Fibroblast of skin of right biceps (primary cell): ENCODE data around the gene BARX1.
"Not testable (repeated sequence)": the region's sequence is repeated elsewhere in the genome, so short reads cannot be mapped to it uniquely, and the experiment has no call there.

Experiments
- DNase-seq: peaks from one replicate; pipeline ENCODE4 v3.0.0-alpha.2; 2013

The BARX1 gene

DNA sequence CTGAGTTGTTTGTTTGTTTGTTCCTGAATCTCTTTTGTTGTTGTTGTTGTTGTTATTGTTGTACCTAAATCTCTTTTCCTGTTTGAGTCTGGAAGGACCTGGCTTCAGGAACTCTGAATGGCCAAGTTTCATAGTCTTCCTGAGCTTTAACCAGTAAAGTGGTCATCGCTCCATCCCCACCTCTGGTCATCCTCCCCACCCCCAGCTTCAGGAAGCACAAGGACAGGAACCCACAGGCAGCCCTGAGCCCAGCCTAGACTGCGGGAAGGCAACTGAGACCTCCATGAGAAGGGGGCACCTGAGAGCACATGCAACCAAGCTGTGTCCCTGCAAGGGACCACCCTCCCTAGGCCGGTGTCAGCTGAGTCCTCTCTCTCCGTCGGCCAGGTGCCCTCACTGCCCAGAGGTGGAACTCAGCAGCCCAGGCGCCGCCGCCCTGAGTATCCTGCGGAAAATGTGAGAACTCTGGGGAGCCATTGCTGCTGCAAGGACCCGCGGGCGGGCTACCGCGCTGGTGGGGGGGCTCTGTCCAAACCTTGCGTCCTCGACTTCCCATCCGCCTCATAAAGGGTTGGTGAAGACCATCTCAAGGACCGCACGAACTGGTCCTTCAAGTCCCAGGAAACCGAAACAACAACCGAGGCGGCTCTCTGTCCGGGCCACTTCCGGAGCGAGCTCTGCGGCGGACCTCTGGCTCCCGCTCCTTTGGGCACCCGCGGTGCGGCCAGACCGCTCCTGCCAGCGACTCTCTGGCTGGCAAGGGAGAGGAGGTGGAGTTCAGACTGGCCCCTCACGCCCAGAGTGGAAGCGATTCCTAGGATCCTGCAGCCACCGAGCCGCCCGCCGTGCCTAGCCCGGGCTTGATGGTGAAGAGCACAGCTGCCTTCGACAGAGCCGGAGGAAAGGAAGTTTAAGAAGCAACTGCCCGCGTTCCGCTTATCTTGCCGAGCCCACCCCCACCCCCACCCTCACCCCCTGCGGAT is 4.2 kb downstream of the BARX1 start:
- no peak for DNase-seq

DNA sequence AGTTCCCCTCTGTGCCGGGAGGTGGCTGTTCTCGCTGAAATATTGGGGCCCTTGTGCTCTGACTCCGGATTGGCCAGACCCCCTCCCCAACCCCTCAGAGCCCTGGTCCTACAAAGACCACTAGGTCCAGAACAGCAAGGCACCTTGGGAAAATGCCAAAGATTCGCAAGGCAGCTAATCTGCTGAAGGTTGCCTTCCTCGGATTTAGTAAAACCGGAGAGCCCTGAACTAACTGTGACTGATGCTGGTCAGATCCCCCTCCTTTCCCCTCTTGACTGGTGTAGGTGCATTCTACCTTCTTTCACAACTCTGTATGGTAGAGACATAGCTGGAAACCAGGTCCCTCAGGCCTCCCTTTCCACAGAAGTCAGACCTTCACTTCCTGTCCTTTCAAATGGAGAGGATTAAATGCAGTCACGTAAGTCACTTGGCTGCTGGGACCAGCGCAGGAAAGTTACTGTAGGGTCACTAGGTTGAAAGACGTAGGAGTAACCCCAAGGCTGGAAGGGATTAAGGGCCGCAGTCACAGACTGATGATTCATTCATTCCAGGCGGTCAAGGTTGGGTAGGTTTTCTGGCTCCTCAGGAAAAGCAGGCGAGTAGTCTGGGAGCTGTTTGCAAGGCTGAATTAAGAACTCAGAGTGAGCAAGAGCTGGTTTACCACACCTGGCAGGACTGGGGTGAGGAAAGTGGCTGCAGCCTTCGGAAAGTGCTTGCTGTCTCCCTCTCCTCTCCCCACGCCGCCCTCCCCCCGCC is 5.3 kb downstream of the BARX1 start:
- DNase-seq: no peak

DNA sequence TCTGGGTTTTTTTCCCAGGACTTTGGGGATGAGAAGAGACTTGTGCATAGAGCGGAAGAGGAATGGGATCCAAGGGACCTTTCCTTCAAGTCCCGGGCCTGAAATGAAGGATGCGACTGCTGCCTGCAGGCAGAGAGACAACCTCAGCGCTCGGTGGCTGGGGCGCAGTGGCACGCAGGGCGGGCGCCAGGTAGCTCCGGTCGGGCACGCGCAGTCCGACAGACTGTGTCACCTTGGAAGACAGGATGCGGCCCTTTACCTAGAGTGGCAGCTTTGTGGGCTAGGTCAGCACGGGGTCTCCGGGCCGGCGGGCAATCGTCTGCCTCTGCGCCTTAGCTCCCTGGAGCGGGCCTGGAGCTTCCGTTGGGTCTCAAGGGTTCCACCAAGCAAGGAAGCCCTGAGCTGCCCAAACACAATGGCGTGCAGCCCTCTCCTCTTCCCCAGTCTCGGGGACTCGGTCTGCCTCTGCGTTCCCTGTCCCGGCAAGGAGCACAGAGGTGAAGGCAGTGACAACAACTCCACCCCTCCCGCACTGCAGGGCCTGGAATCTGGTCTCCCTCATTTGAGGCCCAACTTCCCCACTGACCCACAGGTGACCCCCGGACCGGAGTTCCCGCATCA is 6.0 kb downstream of the BARX1 start:
- no peak for DNase-seq

DNA sequence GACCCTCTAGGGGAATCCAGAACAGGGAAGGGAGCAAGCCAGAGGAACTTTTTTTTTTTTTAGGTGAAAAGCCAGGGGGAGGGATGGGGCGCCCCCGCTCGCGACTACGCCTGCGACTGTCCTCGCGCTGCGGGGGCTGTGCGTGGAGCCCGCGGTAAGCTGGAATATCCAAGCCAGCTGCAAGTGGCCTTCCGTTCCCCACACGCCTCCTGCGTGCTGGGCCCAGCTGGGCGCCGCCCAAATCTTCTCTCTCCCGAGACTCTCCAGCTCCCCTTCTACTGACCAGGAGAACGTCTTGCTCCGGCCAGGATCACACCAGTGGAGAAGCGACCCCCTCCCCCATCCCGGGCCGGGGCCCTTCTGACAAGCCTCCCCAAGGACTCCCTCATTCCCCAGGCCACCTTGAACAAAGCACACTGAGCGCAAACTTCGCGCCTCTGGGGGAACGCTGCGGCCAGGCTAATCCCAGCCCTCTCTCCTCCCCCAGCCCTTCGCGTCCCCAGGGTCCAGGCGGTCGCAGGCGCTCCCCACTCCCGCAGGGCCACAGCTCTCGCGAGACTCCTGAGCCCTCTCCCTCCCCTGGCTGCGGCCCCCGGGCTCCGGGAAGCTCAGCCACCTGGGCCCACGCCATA is 6.6 kb downstream of the BARX1 start:
- no peak for DNase-seq

DNA sequence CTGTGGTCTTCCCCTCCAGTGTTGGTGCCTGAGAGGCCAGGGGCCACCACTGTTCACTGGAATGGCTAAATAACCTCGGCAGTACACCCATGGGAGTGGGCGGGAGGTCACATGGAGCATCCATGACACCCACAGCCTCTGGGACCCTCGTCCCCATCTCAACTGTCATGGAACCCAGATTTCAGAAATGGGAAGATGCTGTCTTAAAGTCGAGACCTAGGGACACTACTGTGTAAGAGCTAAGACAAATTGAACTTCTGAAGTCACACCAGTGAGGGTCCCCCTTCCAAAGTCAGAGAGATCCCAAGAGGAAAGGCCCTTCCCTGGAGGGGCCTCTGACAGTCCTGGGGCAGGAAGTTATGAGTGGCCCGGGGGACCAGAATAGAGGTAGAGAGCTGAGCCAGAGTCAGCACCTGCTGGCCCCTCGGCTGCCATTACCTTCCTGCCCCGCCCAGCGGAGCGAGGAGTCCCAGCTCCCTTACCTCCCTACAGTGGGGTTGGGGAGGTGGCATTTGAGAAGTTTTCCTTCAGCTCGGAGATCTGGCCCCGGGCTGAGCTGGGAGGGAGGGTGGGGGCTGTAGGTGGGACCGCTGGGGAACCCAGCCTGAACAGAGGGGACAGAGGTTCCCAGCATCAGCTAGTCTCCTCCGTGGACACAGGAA is 7.6 kb downstream of the BARX1 start:
- DNase-seq: no peak

DNA sequence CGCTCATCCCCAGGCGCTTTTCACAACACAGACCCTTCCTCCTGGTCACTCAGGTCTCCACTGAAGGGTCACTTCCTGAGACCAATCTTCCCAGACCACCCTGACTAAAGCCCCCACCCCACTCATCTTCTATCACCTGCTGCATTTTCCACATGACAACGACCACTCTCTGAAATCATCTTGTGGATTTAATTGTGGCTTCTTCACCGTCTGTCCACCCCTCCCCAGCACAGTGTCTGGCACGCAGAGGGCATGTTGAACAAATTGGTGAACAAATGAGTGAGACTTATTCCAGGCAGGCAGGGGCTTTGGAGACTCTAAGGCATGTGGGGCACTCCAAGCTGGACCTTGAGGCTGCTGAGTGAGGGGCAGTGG is 8.8 kb downstream of the BARX1 start:
- DNase-seq: no peak

DNA sequence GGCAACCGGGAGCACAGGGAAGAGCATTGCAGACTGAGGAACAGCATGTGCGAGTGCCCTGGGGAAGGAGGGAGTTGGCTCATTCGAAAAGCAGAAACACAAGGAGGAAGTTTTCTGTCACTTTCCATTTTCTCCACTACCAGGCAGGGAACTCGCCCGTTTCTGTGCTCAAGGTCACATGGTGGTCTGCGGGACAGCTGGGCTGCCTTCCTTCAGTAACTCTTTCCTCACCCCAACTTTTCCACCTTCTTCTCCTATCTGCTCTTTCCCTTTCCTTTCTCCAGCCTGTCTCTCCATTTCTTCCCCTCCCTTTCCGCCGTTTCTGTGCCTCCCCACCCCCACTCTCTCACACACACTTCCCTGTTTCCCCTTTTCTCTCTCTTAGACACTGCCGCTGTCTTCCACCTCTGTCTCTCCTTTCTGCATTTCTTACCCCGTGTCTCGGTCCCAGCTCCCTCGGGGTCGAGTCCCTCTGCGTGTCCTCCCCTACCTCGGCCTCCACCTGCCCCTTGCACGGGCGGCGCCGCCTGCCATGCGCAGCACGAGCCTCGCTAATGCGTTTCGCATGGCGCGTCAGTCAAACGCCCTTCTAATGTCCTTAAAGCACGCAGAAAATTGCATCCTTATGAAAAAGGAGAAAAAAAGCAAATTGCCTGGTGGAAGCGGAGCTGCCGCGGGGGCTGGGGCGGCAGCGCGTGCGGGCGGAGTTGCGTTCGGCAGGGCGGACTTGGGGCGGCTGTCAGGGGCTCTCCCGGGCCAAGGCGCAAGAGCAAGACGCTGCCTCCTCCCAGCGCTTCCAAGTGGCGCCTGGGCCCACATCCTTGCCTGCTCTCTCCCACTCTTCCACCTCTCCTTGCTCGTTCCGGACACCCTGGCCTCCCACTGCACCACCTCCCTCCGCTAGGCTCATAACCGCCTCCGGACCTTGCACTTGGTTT is 9.5 kb downstream of the BARX1 start:
- no peak for DNase-seq

DNA sequence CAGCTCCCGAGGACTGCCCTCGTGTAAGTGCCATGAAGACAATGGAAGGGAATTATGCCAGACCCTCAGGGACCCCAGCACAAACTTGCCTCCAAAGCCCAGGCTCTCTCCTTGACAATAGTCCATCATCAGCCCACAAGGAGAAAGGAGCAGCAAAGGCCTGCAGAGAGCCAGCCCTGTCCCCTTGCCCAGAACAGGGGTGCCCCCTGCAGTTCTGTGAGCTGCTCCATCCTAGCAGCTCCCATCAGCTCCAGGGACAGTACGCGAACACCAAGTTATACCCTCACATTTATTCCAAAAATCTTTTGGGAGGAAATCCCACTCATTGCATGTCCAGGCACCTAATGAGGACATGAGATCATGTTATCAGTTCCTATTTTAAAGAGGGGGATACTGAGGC is 11.1 kb downstream of the BARX1 start:
- no peak for DNase-seq

DNA sequence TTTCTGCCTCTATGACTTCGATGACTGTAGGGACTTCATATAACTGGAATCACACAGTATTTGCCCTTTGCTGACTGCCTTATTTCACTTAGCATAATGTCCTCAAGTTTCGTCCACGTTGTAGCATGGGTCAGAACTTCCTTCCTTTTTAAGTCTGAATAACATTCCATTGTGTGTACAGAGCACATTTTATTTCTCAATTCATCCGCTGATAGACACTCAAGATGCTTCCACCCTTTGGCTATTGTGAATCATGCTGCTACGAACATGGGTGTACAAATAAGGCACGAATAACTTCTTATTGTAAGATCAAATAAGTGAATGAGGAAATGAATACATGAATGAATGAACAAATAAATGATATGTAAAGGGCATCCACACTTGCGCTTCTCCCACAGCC is 13.0 kb downstream of the BARX1 start:
- no peak for DNase-seq

DNA sequence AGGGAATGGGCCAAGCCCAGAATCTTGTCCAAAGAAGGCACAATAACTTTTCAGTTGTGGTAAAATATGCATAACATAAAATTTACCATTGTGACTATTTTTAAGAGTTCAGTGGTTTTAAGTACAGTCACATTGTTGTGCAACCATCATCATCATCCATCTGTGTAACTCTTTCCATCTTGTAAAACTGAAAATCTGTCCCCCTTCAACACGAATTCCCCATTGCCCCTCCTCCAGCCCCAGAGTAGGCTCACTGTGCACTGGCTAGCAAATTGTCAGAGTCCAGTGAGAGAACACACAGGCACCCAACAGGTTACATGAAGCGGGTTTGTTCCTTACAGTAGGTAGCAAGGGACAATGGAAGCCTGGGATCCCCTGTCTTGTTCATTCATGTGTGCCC is 13.7 kb downstream of the BARX1 start:
- DNase-seq: no peak

DNA sequence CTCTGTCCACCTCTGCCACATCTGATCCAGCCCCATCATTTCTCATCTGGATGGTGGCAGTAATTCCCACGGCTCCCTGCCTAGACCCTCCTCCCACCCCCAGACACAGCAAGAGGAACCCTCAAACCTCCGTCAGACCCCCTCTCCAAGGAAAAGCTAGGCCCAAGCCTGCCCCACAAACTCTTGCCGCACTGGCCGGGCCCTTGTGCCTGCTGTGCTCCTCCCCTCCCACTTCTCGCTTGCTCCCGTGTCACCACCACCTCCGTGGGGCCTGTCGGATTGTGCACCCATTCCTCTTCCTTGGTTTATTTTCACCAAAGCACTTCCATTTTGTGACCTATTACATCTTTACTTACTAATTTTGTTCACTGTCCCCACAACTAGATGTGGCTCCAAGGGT is 14.2 kb downstream of the BARX1 start:
- no peak for DNase-seq

DNA sequence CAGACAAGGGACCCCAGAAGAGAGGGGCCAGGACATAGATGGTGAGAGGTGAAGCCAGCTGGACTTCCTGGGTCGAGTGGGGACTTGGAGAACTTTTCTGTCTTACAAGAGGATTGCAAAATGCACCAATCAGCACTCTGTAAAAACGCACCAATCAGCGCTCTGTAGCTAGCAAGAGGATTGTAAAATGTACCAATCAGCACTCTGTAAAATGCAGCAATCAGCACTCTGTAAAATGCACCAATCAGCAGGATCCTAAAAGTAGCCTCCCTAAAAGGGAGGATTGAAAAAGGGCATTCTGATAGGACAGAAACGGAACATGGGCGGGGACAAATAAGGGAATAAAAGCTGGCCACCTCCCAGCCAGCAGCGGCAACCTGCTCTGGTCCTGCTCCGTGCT is 15.6 kb downstream of the BARX1 start:
- not testable (repeated sequence) for DNase-seq

DNA sequence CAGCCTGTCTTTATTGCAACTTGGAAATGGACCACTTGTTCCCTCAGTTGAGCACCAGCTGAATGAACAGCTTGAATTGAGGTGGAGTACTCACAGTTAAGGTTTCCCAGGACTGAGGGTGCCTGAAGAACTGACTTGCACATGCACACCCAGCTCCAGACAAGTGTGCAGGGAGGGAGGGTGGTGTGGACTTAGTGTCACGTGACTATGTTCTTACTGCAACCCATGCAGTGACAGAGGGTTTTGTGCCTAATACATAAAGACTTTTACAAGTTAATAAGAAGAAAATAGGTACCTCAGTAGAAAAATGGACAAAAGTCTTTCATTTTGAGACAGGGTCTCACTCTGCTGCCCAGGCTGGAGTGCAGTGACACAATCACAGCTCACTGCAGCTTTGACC is 18.0 kb downstream of the BARX1 start:
- DNase-seq: no peak

DNA sequence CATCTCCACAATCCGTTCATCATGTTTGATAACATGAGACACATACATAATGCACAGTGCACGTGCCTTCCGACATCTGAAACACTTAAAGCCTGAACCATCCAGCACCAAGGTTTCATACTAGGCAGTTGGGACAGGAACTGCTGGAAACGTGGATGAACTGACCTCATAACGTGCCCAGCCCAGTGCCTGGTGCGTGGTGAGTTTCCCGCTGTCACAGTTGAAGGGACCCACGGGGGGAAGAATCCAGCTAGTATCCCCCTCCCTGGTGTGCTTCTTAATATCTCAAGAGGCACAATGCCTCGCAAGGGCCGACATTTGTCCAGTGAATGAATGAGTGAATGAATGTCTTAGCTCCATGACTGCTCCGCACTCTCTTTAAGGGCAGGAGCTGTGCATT is 23.2 kb downstream of the BARX1 start:
- DNase-seq: no peak

DNA sequence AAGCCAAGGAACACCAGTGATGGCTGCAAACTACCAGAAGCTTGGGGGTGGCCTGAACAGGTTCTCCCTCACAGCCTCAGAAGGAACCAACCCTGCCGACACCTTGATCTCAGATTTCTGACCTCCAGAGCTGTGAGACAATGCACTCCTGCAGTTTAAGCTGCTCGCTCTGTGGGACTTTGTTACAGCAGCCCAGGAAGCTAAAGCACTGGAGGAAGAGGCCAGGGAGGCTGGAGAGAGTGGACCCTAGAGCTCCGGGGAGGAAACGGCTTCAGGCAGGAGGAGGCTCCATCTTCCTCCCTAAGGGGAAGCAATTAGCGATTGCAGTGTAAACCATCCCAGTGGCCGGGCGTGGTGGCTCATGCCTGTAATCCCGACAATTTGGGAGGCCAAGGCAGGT is 25.1 kb downstream of the BARX1 start:
- no peak for DNase-seq

DNA sequence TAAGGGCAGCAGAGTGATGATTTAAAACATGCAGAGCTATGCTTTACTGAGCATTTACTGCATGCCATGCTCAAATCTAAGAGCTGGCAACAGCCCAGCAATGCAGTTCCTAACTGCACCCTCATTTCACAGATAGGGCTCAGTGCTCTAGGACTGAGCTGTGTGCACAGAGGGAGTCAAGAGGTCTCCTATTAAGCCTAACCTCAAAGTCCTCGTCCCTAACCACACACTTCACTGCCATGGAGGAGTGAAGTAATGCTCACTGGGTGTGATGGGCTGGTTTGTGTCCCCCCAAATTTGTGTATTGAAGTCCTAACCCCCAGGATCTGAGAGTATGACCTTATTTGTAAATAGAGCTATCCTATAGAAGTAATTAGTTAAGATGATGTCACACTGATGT is 25.9 kb downstream of the BARX1 start:
- no peak for DNase-seq

DNA sequence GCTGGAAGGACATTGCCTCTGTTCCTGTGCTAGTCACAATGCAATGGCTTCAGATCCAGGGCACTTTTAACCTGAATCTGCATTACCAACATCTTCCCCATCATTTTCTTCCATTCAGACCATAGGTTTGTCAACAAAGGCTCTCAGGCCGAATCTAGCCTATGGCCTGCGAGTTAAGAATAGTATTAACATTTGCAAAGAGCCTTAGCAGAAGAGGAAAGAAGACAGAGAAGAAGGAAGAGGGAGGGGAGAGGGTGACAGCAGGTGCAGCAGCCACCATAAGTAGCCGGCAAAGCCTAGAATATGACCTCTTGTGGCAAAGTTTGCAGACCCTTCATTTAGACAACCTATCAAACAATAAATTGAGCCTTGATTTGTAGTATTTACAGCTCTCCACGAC is 32.6 kb downstream of the BARX1 start:
- DNase-seq: no peak

DNA sequence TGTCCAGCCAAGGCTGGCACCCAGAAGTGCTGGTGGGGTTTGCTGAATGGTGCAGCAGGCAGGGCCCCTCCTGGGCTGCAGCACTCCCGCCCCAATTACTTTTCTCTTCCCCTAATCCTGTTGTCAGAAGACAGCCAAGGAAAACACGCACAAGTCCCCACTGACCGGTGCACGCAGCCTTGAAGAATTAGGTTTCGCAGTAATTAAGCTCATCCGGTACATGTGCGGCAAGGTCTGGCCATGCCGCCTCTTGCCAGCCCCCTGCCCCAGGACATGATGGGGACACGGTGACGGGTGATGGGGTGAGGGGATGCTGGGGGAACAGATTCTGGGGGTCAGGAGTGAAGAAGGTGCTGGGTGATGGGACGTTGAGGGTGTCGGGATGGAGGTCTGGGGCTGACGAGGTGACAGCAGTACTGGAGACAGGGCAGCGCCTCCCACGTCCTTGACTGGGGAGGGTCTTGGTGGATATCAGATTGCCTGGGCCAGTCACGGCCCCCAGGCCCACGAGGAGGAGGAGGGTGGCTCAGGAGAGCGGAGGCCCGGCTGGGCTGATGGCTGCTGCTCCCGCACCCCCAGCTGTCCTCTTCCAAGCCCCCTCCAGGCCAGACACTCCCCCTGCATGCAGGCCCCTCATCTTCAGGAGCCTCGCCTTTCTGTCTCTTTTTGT is 34.9 kb downstream of the BARX1 start:
- no peak for DNase-seq

DNA sequence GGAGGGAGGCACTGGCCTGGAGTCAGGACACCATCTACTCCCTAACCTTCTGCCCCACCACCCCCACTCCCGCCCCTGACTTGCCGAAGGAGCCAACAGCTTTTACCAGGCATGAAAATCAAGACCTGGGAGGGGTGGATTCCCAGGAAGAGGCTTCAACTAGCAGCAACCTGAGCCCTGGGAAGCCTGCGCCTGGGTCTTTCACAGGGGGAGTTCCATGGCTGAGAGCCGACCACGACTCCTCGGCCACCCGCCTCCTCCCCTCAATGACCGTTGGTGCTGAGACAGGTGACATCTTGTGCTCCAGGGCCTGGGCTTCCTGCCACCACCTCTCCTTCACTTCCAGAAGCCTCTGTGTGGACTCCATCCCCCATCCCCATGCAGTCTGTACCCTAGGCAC is 37.1 kb downstream of the BARX1 start:
- no peak for DNase-seq

DNA sequence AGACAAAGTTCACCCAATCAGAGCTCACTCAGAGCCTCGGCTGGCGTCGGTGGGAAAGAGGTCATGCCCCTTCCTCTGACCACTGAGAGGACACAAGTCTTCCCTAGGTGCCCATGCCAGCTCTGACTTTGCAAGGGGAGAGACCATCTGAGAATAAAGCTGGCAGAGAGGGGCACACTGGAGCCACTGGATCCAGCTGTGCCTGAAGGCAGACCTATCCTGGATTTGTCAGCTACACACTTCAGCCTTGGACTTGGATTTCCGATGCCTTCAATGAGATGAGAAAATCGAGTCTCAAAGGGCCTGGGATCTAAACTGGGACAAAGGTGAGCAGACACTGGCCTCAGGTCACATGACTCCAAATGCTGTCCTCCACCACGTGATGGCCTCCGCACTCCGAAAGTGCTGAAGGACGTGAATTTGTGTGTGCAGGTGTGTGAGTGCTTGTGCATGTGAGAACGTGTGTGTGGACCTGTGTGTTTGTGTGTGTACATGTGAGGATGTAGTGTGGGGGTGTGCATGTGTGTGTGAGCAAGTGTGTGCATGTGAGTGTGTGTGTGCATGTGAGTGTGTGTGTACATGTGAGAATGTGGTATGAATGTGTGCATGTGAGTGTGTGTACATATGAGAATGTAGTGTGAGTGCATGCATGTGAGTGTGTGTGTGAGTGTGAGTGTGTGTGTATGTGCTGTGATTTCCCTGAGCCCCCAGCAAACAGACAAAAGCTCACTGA is 37.9 kb downstream of the BARX1 start:
- no peak for DNase-seq
